Gastroesophageal sphincter (tissue), 4 donors: ENCODE measurements around the gene PPFIA1. TPM values are rescaled to one million over a fixed set of nuclear protein-coding genes. Genes with fewer than 3 reads are reported as not detected.

Source experiments
- ATAC-seq: fragments of 150-250 bp; one replicate; pipeline ENCODE4 v1.9.1; 2016; ENCODE audit warnings: mild to moderate bottlenecking, moderate library complexity
- H3K27ac ChIP-seq, 4 donors: fragments of 200-600 bp; sonication (generic) in 3 of 4; 1 replicate in 3 of 4; 2 replicates in 1 of 4; pipeline ENCODE4 v1.5.1; 2016 to 2019
- H3K27me3 ChIP-seq: fragments of 200-600 bp; sonication (generic); one replicate; pipeline ENCODE4 v1.5.1; 2019
- H3K36me3 ChIP-seq, 2 donors: fragments of 200-600 bp; sonication (generic); one replicate each; pipeline ENCODE4 v1.5.1; 2019; ENCODE audit warnings: control low read depth in 1 of 2
- H3K4me1 ChIP-seq, 3 donors: fragments of 200-600 bp; sonication (generic); 1 replicate in 2 of 3; 2 replicates in 1 of 3; pipeline ENCODE4 v1.5.1; 2016 to 2019; ENCODE audit warnings: control low read depth in 2 of 3
- H3K4me3 ChIP-seq, 2 donors: fragments of 200-600 bp; sonication (generic); one replicate each; pipeline ENCODE4 v1.5.1; 2019; ENCODE audit warnings: mild to moderate bottlenecking in 1 of 2, moderate library complexity in 1 of 2
- H3K9me3 ChIP-seq, 3 donors: fragments of 200-600 bp; sonication (generic); one replicate each; pipeline ENCODE4 v1.5.1; 2017 to 2019; ENCODE audit warnings: control low read depth in 2 of 3
- CTCF ChIP-seq, 4 experiments: fragments of 200-600 bp in 2 of 4; fragments of 450-650 bp in 2 of 4; sonication (generic) in 1 of 4; IDR thresholded peaks; one replicate each; pipeline ENCODE4 v1.5.1; 2017 to 2019; ENCODE audit warnings: antibody characterized with exemption in 4 of 4, mild to moderate bottlenecking in 2 of 4, moderate library complexity in 2 of 4
- EP300 ChIP-seq: sonication (generic); formaldehyde crosslinking; IDR thresholded peaks from one replicate; pipeline ENCODE4 v1.6.1; 2017; ENCODE audit warnings: antibody characterized with exemption, mild to moderate bottlenecking
- POLR2A ChIP-seq, 2 donors: fragments of 450-650 bp; IDR thresholded peaks; one replicate each; pipeline ENCODE4 v1.6.1; 2017; ENCODE audit warnings: antibody characterized with exemption in 2 of 2, mild to moderate bottlenecking in 2 of 2, moderate library complexity in 1 of 2
- POLR2AphosphoS5 ChIP-seq: sonication (generic); formaldehyde crosslinking; IDR thresholded peaks from one replicate; pipeline ENCODE4 v1.6.1; 2017; ENCODE audit warnings: antibody characterized with exemption
- WGBS, 2 donors: methylation state at CpG; one replicate each; pipeline ENCODE4 v1.1.5; 2018; ENCODE audit warnings: low coverage in 1 of 2; 5-methylcytosine and 5-hydroxymethylcytosine counted together
- total RNA-seq, 4 donors: library from RNA; depleted of rRNA; stranded (reverse); fragments of >200 nt; gene quantifications; one replicate each; pipeline ENCODE4 v1.1.0, GENCODE V29; 2016

The PPFIA1 gene
- total RNA-seq, 4 donors from 2014 or later = 54.3 to 68.8 (median 61.5) TPM

GRCh38 chr11:70263363-70263762 is 7.1 kb upstream of the PPFIA1 start:
- H3K27me3 ChIP-seq = peaks cover 18% of the 10 kb centered on the region
- H3K36me3 ChIP-seq = no peaks in the 10 kb centered on the region
- WGBS, 2 donors = 93 to 100% methylated on average over 3 to 6 of the region's 7 CpGs
- no peak overlapping the region for H3K4me3 ChIP-seq
- TF ChIP-seq POLR2A (IDR thresholded peaks at IDR 0.05) = no peak
- TF ChIP-seq EP300 = no peak
- no peak overlapping the region for H3K27ac ChIP-seq
- H3K4me1 ChIP-seq = no peaks in the 10 kb centered on the region
- H3K9me3 ChIP-seq = no peaks in the 10 kb centered on the region
- no peak for ATAC-seq

- Histone ChIP-seq H3K4me3 (no peak overlapping the region), H3K27ac (no peak overlapping the region), H3K4me1 (peaks cover 0 to 7% (median 3%) of the 10 kb centered on the region in 3 donors), H3K36me3 (no peaks in the 10 kb centered on the region), H3K9me3 (no peaks in the 10 kb centered on the region), H3K27me3 (peaks cover 25% of the 10 kb centered on the region)
- TF ChIP-seq EP300 (no peak), POLR2A (IDR thresholded peaks at IDR 0.05) (no peak), POLR2AphosphoS5 (no peak), CTCF (IDR thresholded peaks at IDR 0.05) (no peak)
- no peak for ATAC-seq
- 33 to 49% methylated on average over 6 to 7 of the region's 7 CpGs for WGBS, 2 donors
These were observed 5.1 kb upstream of the PPFIA1 start for GRCh38 chr11:70265341-70265740.

GRCh38 chr11:70267405-70267950 is 3.0 kb upstream of the PPFIA1 start:
- peaks cover 0 to 22% (median 10%) of the 10 kb centered on the region in 3 donors for H3K4me1 ChIP-seq
- peaks cover 25% of the 10 kb centered on the region for H3K27me3 ChIP-seq
- H3K36me3 ChIP-seq = peaks cover 0 to 1% of the 10 kb centered on the region in 2 donors
- TF ChIP-seq CTCF (IDR thresholded peaks at IDR 0.05) (no peak), POLR2AphosphoS5 (no peak), POLR2A (IDR thresholded peaks at IDR 0.05) (no peak)
- ATAC-seq = no peak
- WGBS, 2 donors = 61 to 91% methylated on average over 5 of the region's 5 CpGs
- no peak overlapping the region for H3K4me3 ChIP-seq
- no peak overlapping the region for H3K27ac ChIP-seq
- H3K9me3 ChIP-seq = no peaks in the 10 kb centered on the region

- no peaks in the 10 kb centered on the region for H3K9me3 ChIP-seq
- peaks cover 0 to 31% (median 10%) of the 10 kb centered on the region in 3 donors for H3K4me1 ChIP-seq
- H3K27ac ChIP-seq = no peak overlapping the region
- H3K36me3 ChIP-seq = peaks cover 0 to 10% of the 10 kb centered on the region in 2 donors
- H3K4me3 ChIP-seq = no peak overlapping the region
- 77 to 83% methylated on average over 6 to 10 of the region's 10 CpGs for WGBS, 2 donors
- ATAC-seq = no peak
- no peak for TF ChIP-seq POLR2A (IDR thresholded peaks at IDR 0.05)
- TF ChIP-seq EP300 = no peak
- TF ChIP-seq CTCF (IDR thresholded peaks at IDR 0.05) = no peak
- no peak for TF ChIP-seq POLR2AphosphoS5
- peaks cover 21% of the 10 kb centered on the region for H3K27me3 ChIP-seq
These were observed 2.0 kb upstream of the PPFIA1 start for GRCh38 chr11:70268526-70268925.

- WGBS, 2 donors = 0 to 4% methylated on average over 11 to 17 of the region's 75 CpGs
- ATAC-seq = peak; percentile 49
- no peaks in the 10 kb centered on the region for H3K9me3 ChIP-seq
- H3K27ac ChIP-seq = peak overlapping the region; percentile 80 to 95 (median 90)
- H3K4me3 ChIP-seq = peak overlapping the region; percentile 96 to 99
- TF ChIP-seq CTCF (IDR thresholded peaks at IDR 0.05) (peak in 3 of 4 experiments; percentile 20 to 44 (median 42)), POLR2A (IDR thresholded peaks at IDR 0.05) (no peak)
- H3K4me1 ChIP-seq = peaks cover 0 to 46% (median 10%) of the 10 kb centered on the region in 3 donors
- peaks cover 0 to 35% of the 10 kb centered on the region in 2 donors for H3K36me3 ChIP-seq
- peaks cover 19% of the 10 kb centered on the region for H3K27me3 ChIP-seq
These were observed 573 bp downstream of the PPFIA1 start for GRCh38 chr11:70270877-70271648.
